GM23338 (cell line): Measurements from ENCODE around the gene MSH3. TPM values are rescaled to one million over a fixed set of nuclear protein-coding genes. Genes with fewer than 3 reads are reported as not detected.

Experiments used
- ATAC-seq: fragments of 200-7000 bp; cut with Tn5 transposase; 3 replicates; pipeline ENCODE4 v1.9.1; 2020
- DNase-seq: peaks from one replicate; pipeline ENCODE4 v3.0.0-alpha.2; 2015; ENCODE audit warnings: low spot score
- H2AFZ ChIP-seq: fragments of 200-600 bp; sonication (generic); 2 replicates; pipeline ENCODE4 v1.8.0; 2016; ENCODE audit warnings: antibody characterized with exemption, mild to moderate bottlenecking, moderate library complexity
- H3F3A ChIP-seq: fragments of 200-600 bp; sonication (generic); replicated peaks from 2 replicates; pipeline ENCODE4 v1.8.0; 2017; ENCODE audit warnings: antibody characterized with exemption, mixed run types, low read depth
- H3K27ac ChIP-seq: fragments of 200-600 bp; sonication (generic); 2 replicates; pipeline ENCODE4 v1.6.1; 2016; ENCODE audit warnings: low read depth
- H3K27me3 ChIP-seq: fragments of 200-600 bp; sonication (generic); 2 replicates; pipeline ENCODE4 v1.8.0; 2016; ENCODE audit warnings: mild to moderate bottlenecking, mixed run types, moderate library complexity; ENCODE audit not compliant: insufficient read depth
- H3K36me3 ChIP-seq: fragments of 200-600 bp; sonication (generic); 2 replicates; pipeline ENCODE4 v1.8.0; 2016; ENCODE audit warnings: mild to moderate bottlenecking; ENCODE audit not compliant: insufficient read depth
- H3K4me1 ChIP-seq: fragments of 200-600 bp; sonication (generic); 2 replicates; pipeline ENCODE4 v1.8.0; 2016; ENCODE audit warnings: mild to moderate bottlenecking, moderate library complexity; ENCODE audit not compliant: insufficient read depth
- H3K4me2 ChIP-seq: fragments of 200-600 bp; sonication (generic); 2 replicates; pipeline ENCODE4 v1.7.1; 2017; ENCODE audit warnings: mixed run types
- H3K4me3 ChIP-seq: fragments of 200-600 bp; sonication (generic); 2 replicates; pipeline ENCODE4 v1.6.1; 2016; ENCODE audit warnings: mixed run types
- H3K79me2 ChIP-seq: fragments of 200-600 bp; sonication (generic); replicated peaks from 2 replicates; pipeline ENCODE4 v1.8.0; 2017; ENCODE audit warnings: mild to moderate bottlenecking; ENCODE audit not compliant: insufficient read depth
- H3K9me2 ChIP-seq: fragments of 200-600 bp; sonication (generic); 2 replicates; pipeline ENCODE4 v1.8.0; 2017; ENCODE audit not compliant: insufficient read depth
- H4K20me1 ChIP-seq: fragments of 200-600 bp; sonication (generic); replicated peaks from 2 replicates; pipeline ENCODE4 v1.8.0; 2017; ENCODE audit warnings: mild to moderate bottlenecking; ENCODE audit not compliant: insufficient read depth
- H3K27ac Mint-ChIP-seq: 2 replicates; pipeline ENCODE4 v1.8.0; 2020; ENCODE audit warnings: inconsistent platforms, mild to moderate bottlenecking, moderate library complexity, mixed read lengths
- H3K27me3 Mint-ChIP-seq: 3 replicates; pipeline ENCODE4 v1.8.0; 2022; ENCODE audit warnings: low read depth, mild to moderate bottlenecking, moderate library complexity, mixed read lengths, inconsistent platforms; ENCODE audit not compliant: insufficient read depth, poor library complexity
- H3K36me3 Mint-ChIP-seq: 3 replicates; pipeline ENCODE4 v1.8.0; 2021; ENCODE audit warnings: low read depth, mild to moderate bottlenecking, inconsistent platforms, moderate library complexity, mixed read lengths
- H3K4me1 Mint-ChIP-seq: 3 replicates; pipeline ENCODE4 v1.8.0; 2020; ENCODE audit warnings: mild to moderate bottlenecking, inconsistent platforms, mixed read lengths
- H3K4me3 Mint-ChIP-seq: 3 replicates; pipeline ENCODE4 v1.8.0; 2021; ENCODE audit warnings: moderate library complexity, mild to moderate bottlenecking, inconsistent platforms, mixed read lengths
- H3K9me3 Mint-ChIP-seq: 3 replicates; pipeline ENCODE4 v1.8.0; 2020; ENCODE audit warnings: moderate library complexity, mild to moderate bottlenecking, inconsistent platforms, mixed read lengths
- CTCF ChIP-seq, 2 experiments: fragments of 200-600 bp in 1 of 2; sonication (generic) in 1 of 2; conservative IDR thresholded peaks; 2 replicates each; pipeline versions ENCODE4 v1.5.1 to v1.6.1; 2016 to 2017; ENCODE audit warnings: antibody characterized with exemption in 2 of 2, low read depth in 2 of 2, mild to moderate bottlenecking in 2 of 2, moderate library complexity in 1 of 2
- EZH2 ChIP-seq: fragments of 200-600 bp; sonication (generic); IDR thresholded peaks from one replicate; pipeline ENCODE4 v1.8.0; 2017; ENCODE audit warnings: antibody characterized with exemption, mild to moderate bottlenecking, low read depth; ENCODE audit not compliant: unreplicated experiment
- NANOG ChIP-seq: IDR thresholded peaks from 2 replicates; pipeline ENCODE4 v1.6.1; 2016; ENCODE audit warnings: antibody characterized with exemption, borderline replicate concordance
- ZNF114 ChIP-seq: fragments of 250-450 bp; sonication (Bioruptor Pico); IDR thresholded peaks from 2 replicates; pipeline ENCODE4 v1.5.0; 2020; ENCODE audit warnings: mild to moderate bottlenecking, moderate library complexity
- ZNF331 ChIP-seq: fragments of 250-450 bp; sonication (Bioruptor Pico); IDR thresholded peaks from 2 replicates; pipeline ENCODE4 v1.5.0; 2020; ENCODE audit warnings: low read depth, mild to moderate bottlenecking, moderate library complexity
- polyA plus RNA-seq: library from polyadenylated mRNA; unstranded; fragments of >200 nt; fragmentation: Nextera tagmentation; extraction: Ambion mirVana; gene quantifications from 2 replicates; pipeline ENCODE4 v1.2.1, GENCODE V29; 2016
- total RNA-seq: library from RNA; depleted of rRNA; stranded (reverse); fragments of >200 nt; shearing (Covaris generic); gene quantifications from 2 replicates; pipeline ENCODE4 v1.2.3, GENCODE V29; 2014
- TF ChIP-seq, protein P1 (sequence below): fragments of 250-450 bp; sonication (Bioruptor Pico); IDR thresholded peaks from 2 replicates; pipeline ENCODE4 v1.5.0; 2020; ENCODE audit warnings: mild to moderate bottlenecking, moderate library complexity

Gene MSH3
- total and polyA plus RNA-seq, 2 experiments from 2014 or later = 13.3 to 16.6 TPM

GRCh38 chr5:80780761-80781285 is 126.4 kb downstream of the MSH3 start:
- Histone ChIP-seq H3K27me3 (no peaks in the 10 kb centered on the region), H2AFZ (no peak overlapping the region), H4K20me1 (no peaks in the 10 kb centered on the region), H3F3A (no peaks in the 10 kb centered on the region), H3K4me3 (no peak overlapping the region), H3K36me3 (no peaks in the 10 kb centered on the region), H3K27ac (no peak overlapping the region), H3K4me1 (no peaks in the 10 kb centered on the region), H3K4me2 (no peak overlapping the region), H3K9me2 (no peaks in the 10 kb centered on the region), H3K79me2 (no peaks in the 10 kb centered on the region)
- Mint-ChIP-seq H3K4me1 (no peaks in the 10 kb centered on the region), H3K4me3 (no peak overlapping the region), H3K27me3 (no peaks in the 10 kb centered on the region), H3K36me3 (peaks cover 3% of the 10 kb centered on the region; the same call in 2 of the 3 replicates), H3K27ac (no peak overlapping the region), H3K9me3 (no peaks in the 10 kb centered on the region; the same call in 2 of the 3 replicates)
- DNase-seq (no peak), ATAC-seq (no peak)
- TF ChIP-seq, protein P1, sequence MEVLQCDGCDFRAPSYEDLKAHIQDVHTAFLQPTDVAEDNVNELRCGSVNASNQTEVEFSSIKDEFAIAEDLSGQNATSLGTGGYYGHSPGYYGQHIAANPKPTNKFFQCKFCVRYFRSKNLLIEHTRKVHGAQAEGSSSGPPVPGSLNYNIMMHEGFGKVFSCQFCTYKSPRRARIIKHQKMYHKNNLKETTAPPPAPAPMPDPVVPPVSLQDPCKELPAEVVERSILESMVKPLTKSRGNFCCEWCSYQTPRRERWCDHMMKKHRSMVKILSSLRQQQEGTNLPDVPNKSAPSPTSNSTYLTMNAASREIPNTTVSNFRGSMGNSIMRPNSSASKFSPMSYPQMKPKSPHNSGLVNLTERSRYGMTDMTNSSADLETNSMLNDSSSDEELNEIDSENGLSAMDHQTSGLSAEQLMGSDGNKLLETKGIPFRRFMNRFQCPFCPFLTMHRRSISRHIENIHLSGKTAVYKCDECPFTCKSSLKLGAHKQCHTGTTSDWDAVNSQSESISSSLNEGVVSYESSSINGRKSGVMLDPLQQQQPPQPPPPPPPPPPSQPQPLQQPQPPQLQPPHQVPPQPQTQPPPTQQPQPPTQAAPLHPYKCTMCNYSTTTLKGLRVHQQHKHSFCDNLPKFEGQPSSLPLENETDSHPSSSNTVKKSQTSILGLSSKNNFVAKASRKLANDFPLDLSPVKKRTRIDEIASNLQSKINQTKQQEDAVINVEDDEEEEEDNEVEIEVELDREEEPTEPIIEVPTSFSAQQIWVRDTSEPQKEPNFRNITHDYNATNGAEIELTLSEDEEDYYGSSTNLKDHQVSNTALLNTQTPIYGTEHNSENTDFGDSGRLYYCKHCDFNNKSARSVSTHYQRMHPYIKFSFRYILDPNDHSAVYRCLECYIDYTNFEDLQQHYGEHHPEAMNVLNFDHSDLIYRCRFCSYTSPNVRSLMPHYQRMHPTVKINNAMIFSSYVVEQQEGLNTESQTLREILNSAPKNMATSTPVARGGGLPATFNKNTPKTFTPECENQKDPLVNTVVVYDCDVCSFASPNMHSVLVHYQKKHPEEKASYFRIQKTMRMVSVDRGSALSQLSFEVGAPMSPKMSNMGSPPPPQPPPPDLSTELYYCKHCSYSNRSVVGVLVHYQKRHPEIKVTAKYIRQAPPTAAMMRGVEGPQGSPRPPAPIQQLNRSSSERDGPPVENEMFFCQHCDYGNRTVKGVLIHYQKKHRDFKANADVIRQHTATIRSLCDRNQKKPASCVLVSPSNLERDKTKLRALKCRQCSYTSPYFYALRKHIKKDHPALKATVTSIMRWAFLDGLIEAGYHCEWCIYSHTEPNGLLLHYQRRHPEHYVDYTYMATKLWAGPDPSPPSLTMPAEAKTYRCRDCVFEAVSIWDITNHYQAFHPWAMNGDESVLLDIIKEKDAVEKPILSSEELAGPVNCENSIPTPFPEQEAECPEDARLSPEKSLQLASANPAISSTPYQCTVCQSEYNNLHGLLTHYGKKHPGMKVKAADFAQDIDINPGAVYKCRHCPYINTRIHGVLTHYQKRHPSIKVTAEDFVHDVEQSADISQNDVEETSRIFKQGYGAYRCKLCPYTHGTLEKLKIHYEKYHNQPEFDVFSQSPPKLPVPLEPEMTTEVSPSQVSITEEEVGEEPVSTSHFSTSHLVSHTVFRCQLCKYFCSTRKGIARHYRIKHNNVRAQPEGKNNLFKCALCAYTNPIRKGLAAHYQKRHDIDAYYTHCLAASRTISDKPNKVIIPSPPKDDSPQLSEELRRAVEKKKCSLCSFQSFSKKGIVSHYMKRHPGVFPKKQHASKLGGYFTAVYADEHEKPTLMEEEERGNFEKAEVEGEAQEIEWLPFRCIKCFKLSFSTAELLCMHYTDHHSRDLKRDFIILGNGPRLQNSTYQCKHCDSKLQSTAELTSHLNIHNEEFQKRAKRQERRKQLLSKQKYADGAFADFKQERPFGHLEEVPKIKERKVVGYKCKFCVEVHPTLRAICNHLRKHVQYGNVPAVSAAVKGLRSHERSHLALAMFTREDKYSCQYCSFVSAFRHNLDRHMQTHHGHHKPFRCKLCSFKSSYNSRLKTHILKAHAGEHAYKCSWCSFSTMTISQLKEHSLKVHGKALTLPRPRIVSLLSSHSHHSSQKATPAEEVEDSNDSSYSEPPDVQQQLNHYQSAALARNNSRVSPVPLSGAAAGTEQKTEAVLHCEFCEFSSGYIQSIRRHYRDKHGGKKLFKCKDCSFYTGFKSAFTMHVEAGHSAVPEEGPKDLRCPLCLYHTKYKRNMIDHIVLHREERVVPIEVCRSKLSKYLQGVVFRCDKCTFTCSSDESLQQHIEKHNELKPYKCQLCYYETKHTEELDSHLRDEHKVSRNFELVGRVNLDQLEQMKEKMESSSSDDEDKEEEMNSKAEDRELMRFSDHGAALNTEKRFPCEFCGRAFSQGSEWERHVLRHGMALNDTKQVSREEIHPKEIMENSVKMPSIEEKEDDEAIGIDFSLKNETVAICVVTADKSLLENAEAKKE (CRISPR knock-in tag) = no peak
- no peak for TF ChIP-seq CTCF (conservative IDR thresholded peaks at IDR 0.05; ENCODE audit: low read depth in 2 of 2)
- TF ChIP-seq ZNF331 (CRISPR knock-in tag) = no peak
- no peak for TF ChIP-seq ZNF114 (CRISPR knock-in tag)
- no peak for TF ChIP-seq EZH2
- TF ChIP-seq NANOG = no peak
